Left lung (tissue), 10 donors: Measurements from ENCODE around the gene WWOX. TPM values are rescaled to one million over a fixed set of nuclear protein-coding genes. Genes with fewer than 3 reads are reported as not detected.

Experiments
- ATAC-seq: fragments of 200-7000 bp; cut with Tn5 transposase; one replicate; pipeline ENCODE4 v1.9.1; 2020; ENCODE audit warnings: moderate library complexity
- DNase-seq, 4 donors: peaks; one replicate each; pipeline ENCODE4 v3.0.0-alpha.2; 2013 to 2020
- H3K27ac ChIP-seq, 2 donors: fragments of 200-600 bp; sonication (generic) in 1 of 2; one replicate each; pipeline versions ENCODE4 v1.5.0 to v1.8.0; 2020 to 2021
- H3K27me3 ChIP-seq, 2 donors: fragments of 200-600 bp; sonication (generic) in 1 of 2; one replicate each; pipeline versions ENCODE4 v1.5.0 to v1.8.0; 2020 to 2021
- H3K36me3 ChIP-seq, 2 donors: fragments of 200-600 bp; sonication (generic) in 1 of 2; one replicate each; pipeline versions ENCODE4 v1.5.0 to v1.8.0; 2020 to 2021
- H3K4me1 ChIP-seq, 2 donors: fragments of 200-600 bp; one replicate each; pipeline ENCODE4 v1.8.0; 2021
- H3K4me3 ChIP-seq, 2 donors: fragments of 200-600 bp; sonication (generic) in 1 of 2; one replicate each; pipeline versions ENCODE4 v1.5.0 to v1.8.0; 2020 to 2021; ENCODE audit warnings: mild to moderate bottlenecking in 1 of 2
- H3K9me3 ChIP-seq, 2 donors: fragments of 200-600 bp; sonication (generic) in 1 of 2; one replicate each; pipeline versions ENCODE4 v1.5.0 to v1.8.0; 2020 to 2021
- CTCF ChIP-seq, 2 donors: fragments of 200-600 bp; sonication (generic) in 1 of 2; IDR thresholded peaks; one replicate each; pipeline versions ENCODE4 v1.5.0 to v1.8.0; 2021; ENCODE audit warnings: antibody characterized with exemption in 2 of 2
- intact Hi-C, 2 donors: fragments of 100-400 bp; cut with DNase I; formaldehyde crosslinking; loops; one replicate each; pipeline versions ENCODE4 v1.11.2 to v1.14.2; 2022
- polyA plus RNA-seq, 6 donors: library from polyadenylated mRNA; unstranded; fragments of 120-200 nt; gene quantifications; one replicate each; pipeline ENCODE4 v1.2.1, GENCODE V29; 2013; ENCODE audit not compliant: insufficient read length in 6 of 6
- total RNA-seq, 2 donors: library from RNA; stranded (reverse); fragmentation: NEBNext Ultra II Directional; extraction: Animal tissue kit (Norgen Biotek cat#: 25700); gene quantifications; one replicate each; pipeline ENCODE4 v1.2.1, GENCODE V29; 2021
- donor health status: DM: no; HTN: yes; CAD: no.
- donor health status: DM: no; HTN: no; CAD: no.

WWOX gene
- total and polyA plus RNA-seq, 8 donors = 17.2 to 40.3 (median 30.8) TPM

DNA sequence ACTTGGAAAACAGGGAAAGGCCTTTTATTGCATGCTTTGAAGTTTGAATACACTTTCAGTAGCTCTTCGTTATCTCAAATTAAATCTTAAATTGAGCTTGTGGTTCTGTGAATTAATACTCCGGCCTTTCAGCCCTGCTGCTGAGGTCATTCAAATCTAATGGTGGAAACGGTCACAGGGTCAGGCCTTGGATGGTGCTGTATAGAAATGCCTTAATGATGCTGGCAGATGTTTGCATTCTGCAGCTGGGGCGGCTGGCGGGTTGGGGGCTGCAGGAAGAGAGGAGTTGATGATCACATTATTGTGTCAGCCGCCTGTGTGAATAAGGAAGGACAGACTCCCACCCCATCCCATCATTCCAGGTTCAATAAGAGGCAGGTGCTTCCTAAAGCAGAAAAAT, 723.6 kb downstream of the WWOX start:
- Histone ChIP-seq H3K27me3 (no peaks in the 10 kb centered on the region), H3K4me3 (no peak overlapping the region), H3K9me3 (no peaks in the 10 kb centered on the region), H3K36me3 (no peaks in the 10 kb centered on the region), H3K4me1 (no peaks in the 10 kb centered on the region), H3K27ac (no peak overlapping the region)
- TF ChIP-seq CTCF (IDR thresholded peaks at IDR 0.05) = no peak
- DNase-seq (no peak), ATAC-seq (no peak)
- intact Hi-C loops = no loop called here

GRCh38 chr16:78829280-78829679, 729.8 kb downstream of the WWOX start:
- intact Hi-C loops = no loop called here

DNA sequence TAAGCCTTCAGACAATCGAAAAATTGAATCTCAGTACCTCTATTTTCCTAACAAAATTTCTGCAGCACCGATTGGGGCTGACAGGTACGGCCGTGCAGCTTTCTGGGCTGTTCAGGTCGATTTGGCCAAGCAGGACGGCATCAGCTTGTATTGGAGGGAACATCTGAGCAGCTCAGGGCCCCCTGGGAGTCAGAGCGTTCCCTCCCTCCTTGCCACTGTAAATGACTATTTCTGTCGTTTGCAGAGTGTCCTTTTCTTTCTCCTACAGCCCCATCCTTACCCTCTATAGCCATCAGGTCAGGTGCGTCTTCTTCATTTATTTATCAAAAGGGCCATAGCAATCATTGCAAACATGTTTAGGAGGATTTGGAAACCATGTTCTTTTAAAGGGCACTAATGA, 731.1 kb downstream of the WWOX start:
- Histone ChIP-seq H3K9me3 (no peaks in the 10 kb centered on the region), H3K27me3 (no peaks in the 10 kb centered on the region), H3K4me1 (no peaks in the 10 kb centered on the region), H3K4me3 (no peak overlapping the region), H3K36me3 (no peaks in the 10 kb centered on the region), H3K27ac (no peak overlapping the region)
- DNase-seq = no peak
- ATAC-seq = no peak
- no peak for TF ChIP-seq CTCF (IDR thresholded peaks at IDR 0.05)
- intact Hi-C loops = no loop called here

More at GRCh38 chr16:78829280-78829679, 729.8 kb downstream of the WWOX start:
- Histone ChIP-seq H3K4me3 (no peak overlapping the region), H3K27me3 (no peaks in the 10 kb centered on the region), H3K9me3 (no peaks in the 10 kb centered on the region), H3K27ac (no peak overlapping the region), H3K36me3 (no peaks in the 10 kb centered on the region), H3K4me1 (no peaks in the 10 kb centered on the region)
- ATAC-seq = no peak
- DNase-seq = no peak
- TF ChIP-seq CTCF (IDR thresholded peaks at IDR 0.05) = no peak

DNA sequence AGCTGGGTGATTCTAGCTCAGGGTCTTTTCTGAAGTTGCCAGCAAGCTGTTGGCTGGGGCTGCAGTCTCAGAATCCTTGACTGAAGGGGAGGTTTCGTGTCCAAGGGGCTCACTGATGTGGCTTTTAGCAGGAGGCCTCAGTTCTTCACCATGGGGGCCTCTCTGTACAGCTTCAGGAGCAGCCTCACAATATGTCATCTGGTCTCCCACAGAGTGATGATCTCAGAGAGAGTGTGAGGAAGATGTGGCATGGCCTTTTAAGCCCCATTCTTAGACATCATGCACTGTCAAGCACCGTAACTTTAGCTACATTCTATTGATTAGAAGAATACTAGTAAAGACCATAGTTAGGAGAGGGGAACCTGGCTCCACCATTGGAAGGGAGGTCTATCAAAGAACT, 732.6 kb downstream of the WWOX start:
- no peak overlapping the region for H3K27ac ChIP-seq
- H3K36me3 ChIP-seq = no peaks in the 10 kb centered on the region
- no peaks in the 10 kb centered on the region for H3K9me3 ChIP-seq
- no peak for DNase-seq
- ATAC-seq = no peak
- no peak for TF ChIP-seq CTCF (IDR thresholded peaks at IDR 0.05)
- no peaks in the 10 kb centered on the region for H3K27me3 ChIP-seq
- H3K4me3 ChIP-seq = no peak overlapping the region
- intact Hi-C loops = no loop called here
- H3K4me1 ChIP-seq = no peaks in the 10 kb centered on the region

DNA sequence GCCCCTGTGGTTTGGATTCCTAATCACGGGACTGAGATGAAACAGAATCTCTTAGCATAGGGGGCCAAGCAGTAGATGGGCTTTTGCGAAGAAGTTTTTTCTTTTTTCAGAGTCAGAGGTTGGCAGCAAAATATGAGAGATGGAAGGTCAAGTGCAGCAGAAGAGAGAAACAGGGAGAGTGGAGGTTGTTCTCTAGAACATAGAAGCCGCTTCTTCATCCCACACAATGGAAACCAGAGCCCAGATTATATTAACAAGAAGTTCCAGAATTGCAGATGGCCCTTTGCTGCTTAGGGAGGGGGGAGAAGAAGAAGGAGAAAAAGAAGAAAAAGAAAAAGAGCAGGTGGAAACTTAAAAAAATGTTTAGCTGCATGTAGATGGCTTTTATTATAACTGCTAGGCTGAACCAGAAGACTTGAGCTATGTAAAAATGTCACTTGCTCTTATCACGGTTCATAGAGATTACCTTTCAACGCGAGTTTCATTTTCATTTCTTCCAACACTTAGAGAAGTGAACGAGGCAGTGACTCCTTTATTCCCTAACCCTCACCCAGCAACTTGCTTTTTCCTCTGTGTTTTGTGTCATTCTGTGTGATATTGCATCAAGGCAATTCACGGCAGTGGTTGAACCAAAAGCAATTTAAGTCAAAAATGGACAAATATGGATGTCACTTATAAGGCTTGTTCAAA, 737.5 kb downstream of the WWOX start:
- TF ChIP-seq CTCF (IDR thresholded peaks at IDR 0.05) = no peak
- no peaks in the 10 kb centered on the region for H3K27me3 ChIP-seq
- H3K36me3 ChIP-seq = no peaks in the 10 kb centered on the region
- H3K4me3 ChIP-seq = no peak overlapping the region
- no peak for DNase-seq
- intact Hi-C loops = no loop called here
- no peaks in the 10 kb centered on the region for H3K9me3 ChIP-seq
- no peak for ATAC-seq
- H3K4me1 ChIP-seq = no peaks in the 10 kb centered on the region
- H3K27ac ChIP-seq = no peak overlapping the region
